Activated CD8-positive, alpha-beta T cell treated with anti-CD3 and anti-CD28 coated beads, Interleukin-2, amount 10 ng/mL, durations not matched to agents 7 days and 5 days (primary cell): ENCODE results near the gene CD2AP. TPM values are rescaled to one million over a fixed set of nuclear protein-coding genes. Genes with fewer than 3 reads are reported as not detected.
A peak's percentile ranks its signal among the peaks of the same experiment; 100 is the strongest.

ENCODE experiments used
- ATAC-seq: fragments of 150-1000 bp; cut with Tn5 transposase; one replicate; pipeline ENCODE4 v1.10.0; 2021; ENCODE audit warnings: moderate library complexity
- CTCF ChIA-PET: fragments of 350-600 bp; sonication (Branson Sonifier 250); formaldehyde crosslinking; loops from one replicate; lab custom pipeline; 2021; ENCODE audit warnings: antibody characterized with exemption; lab: Charles Lee
- POLR2A ChIA-PET: fragments of 350-600 bp; sonication (Branson Sonifier 250); formaldehyde crosslinking; loops from one replicate; lab custom pipeline; 2021; ENCODE audit warnings: antibody characterized with exemption; lab: Charles Lee
- DNase-seq: peaks from one replicate; pipeline ENCODE4 v3.0.0-alpha.2; 2020
- H3K27ac Mint-ChIP-seq: one replicate; pipeline ENCODE4 v1.8.0; 2021; ENCODE audit warnings: mild to moderate bottlenecking, mixed read lengths
- H3K27me3 Mint-ChIP-seq: one replicate; pipeline ENCODE4 v1.8.0; 2021; ENCODE audit warnings: low read depth, mixed read lengths
- H3K36me3 Mint-ChIP-seq: one replicate; pipeline ENCODE4 v1.8.0; 2021; ENCODE audit warnings: low read depth, mixed read lengths
- H3K4me1 Mint-ChIP-seq: one replicate; pipeline ENCODE4 v1.8.0; 2021; ENCODE audit warnings: low read depth, mixed read lengths
- H3K4me3 Mint-ChIP-seq: one replicate; pipeline ENCODE4 v1.8.0; 2021; ENCODE audit warnings: mild to moderate bottlenecking, mixed read lengths
- H3K9me3 Mint-ChIP-seq: one replicate; pipeline ENCODE4 v1.8.0; 2022; ENCODE audit warnings: mixed read lengths; ENCODE audit not compliant: insufficient read depth
- total RNA-seq, 2 experiments: library from RNA; stranded (reverse); gene quantifications; one replicate each; pipeline ENCODE4 v1.2.3, GENCODE V29; 2021

CD2AP gene
- total RNA-seq, 2 experiments from 2014 or later, result 38.8 to 39.2 TPM

DNA sequence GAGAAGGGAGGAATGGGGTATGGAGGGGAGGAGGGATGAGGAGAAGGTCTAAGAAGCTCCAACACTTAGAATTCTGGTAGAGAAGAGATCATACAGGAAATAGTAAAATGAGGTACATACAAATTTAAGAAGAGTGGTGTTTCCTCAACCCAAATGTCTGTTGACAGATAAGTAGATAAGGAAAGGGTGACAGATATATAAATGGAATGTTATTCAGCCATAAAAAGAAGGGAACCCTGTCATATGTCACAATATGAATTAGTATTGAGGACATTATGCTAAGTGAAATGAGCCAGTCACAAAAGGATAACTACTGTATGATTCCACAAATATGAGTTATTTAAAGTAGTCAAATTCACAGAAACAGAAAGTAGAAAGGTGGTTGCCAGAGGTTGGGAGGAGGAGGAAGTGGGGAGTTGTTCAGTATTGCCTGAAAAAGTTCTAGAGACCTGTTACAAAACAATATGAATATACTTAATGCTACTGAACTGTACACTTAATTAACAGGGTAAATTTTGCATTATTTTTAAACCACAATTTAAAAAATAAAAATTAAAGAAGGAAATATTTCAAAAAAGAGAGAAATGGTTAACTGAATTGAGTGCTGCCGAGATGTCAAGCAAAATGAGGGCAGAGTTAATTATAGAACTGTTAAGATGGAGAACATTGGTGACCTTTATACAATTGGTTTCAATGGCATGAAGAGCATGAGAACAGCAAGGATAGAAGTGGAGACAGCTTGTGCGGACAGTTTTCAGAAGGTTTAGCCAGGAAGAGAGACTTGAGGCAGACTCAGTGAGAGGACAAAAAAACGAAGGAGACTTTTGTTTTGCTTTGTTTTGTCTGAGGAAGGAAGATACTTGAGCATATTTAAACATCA is 173.2 kb downstream of the CD2AP start:
- Mint-ChIP-seq H3K9me3 (no peaks in the 10 kb centered on the region), H3K27ac (no peak overlapping the region), H3K4me1 (peaks cover 4% of the 10 kb centered on the region), H3K4me3 (no peak overlapping the region), H3K27me3 (no peaks in the 10 kb centered on the region), H3K36me3 (no peaks in the 10 kb centered on the region)
- ATAC-seq, result no peak
- POLR2A ChIA-PET, result interaction anchor here (1.1 kb wide), 1 partner anchor 19 kb away, joined by 4 read pairs; no protein-coding TSS in a partner anchor
- CTCF ChIA-PET, result interaction anchor here (5.7 kb wide), 1 partner anchor 19 kb away, joined by 31 read pairs; no protein-coding TSS in a partner anchor
- DNase-seq, result no peak

DNA sequence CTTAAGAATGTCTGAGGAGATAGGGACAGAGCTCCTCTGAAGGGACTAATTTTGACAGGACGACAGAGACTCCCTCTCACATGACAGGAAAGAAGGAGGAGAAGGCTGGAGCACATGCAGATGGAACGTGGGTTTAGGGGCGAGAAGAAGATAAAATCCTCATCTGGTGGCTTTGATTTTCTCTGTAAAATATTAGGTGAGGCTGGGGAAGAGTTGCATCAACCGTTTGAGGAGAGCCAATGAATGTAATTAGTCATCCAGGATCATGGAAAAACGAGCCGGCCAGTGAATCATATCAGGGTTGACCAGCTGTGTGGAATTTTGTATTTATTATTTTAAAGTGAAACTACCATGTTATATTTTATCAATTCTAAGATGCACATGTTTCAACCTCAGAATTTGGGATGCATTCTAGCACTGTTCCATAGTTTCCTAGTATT is 173.9 kb downstream of the CD2AP start:
- Mint-ChIP-seq H3K27ac (no peak overlapping the region), H3K4me3 (no peak overlapping the region), H3K36me3 (no peaks in the 10 kb centered on the region), H3K4me1 (peaks cover 11% of the 10 kb centered on the region), H3K27me3 (peaks cover 2% of the 10 kb centered on the region), H3K9me3 (no peaks in the 10 kb centered on the region)
- ChIA-PET CTCF (interaction anchor here (1.2 to 5.7 kb wide), 2 partner anchors 20 to 238 kb away, joined by 3 to 31 read pairs; no protein-coding TSS in a partner anchor), POLR2A (no interaction called here)
- DNase-seq (no peak), ATAC-seq (no peak)

DNA sequence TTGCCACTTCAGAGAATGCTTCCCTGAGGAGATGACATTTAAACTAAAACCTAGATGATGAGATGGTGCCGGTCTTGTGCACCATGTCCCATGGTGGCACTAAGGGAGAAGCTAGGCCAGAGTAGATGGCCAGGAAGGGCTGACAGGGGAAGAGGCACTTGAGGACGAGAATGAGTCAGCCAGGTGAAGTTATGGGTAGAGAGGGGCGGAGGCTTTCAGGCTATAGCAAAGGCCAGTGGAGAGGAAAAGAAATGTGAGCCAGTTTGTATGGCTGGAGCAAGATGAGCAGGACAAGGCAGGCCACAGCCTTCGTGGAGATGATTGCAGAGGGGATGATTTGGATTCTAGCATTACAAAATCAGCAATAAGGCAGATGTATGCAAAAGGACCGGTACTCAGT is 176.1 kb downstream of the CD2AP start:
- DNase-seq (no peak), ATAC-seq (no peak)
- no peak overlapping the region for H3K27ac Mint-ChIP-seq
- POLR2A ChIA-PET, result interaction anchor here (0.7 kb wide), 1 partner anchor 173 kb away, joined by 3 read pairs; no protein-coding TSS in a partner anchor
- no peak overlapping the region for H3K4me3 Mint-ChIP-seq
- no peaks in the 10 kb centered on the region for H3K36me3 Mint-ChIP-seq
- H3K27me3 Mint-ChIP-seq, result peaks cover 6% of the 10 kb centered on the region
- H3K9me3 Mint-ChIP-seq, result no peaks in the 10 kb centered on the region
- peaks cover 12% of the 10 kb centered on the region for H3K4me1 Mint-ChIP-seq
- CTCF ChIA-PET, result interaction anchor here (5.7 kb wide), 1 partner anchor 22 kb away, joined by 31 read pairs; no protein-coding TSS in a partner anchor

DNA sequence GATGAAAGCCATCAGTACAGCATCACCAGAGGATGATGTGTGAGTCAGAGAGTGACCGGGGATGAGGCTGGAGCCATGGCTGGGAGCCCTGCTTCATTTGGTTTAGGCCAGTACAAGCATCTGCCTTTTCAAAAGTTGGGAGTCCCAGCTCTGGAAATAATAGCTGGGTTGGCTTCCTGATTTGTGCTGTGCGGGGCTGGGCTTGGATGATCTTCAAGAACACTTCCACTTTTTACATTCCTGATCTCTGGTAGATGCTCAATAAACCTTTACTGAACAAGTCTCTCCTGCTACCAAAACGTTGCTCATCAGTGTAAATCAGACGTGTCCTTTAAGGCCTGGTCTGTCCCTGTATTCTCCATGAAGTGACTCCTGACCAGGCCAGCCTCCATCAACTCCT is 176.7 kb downstream of the CD2AP start:
- Mint-ChIP-seq H3K36me3 (no peaks in the 10 kb centered on the region), H3K9me3 (no peaks in the 10 kb centered on the region), H3K4me3 (no peak overlapping the region), H3K4me1 (peaks cover 12% of the 10 kb centered on the region), H3K27me3 (peaks cover 6% of the 10 kb centered on the region), H3K27ac (no peak overlapping the region)
- ChIA-PET CTCF (interaction anchor here (5.7 kb wide), 1 partner anchor 23 kb away, joined by 31 read pairs; no protein-coding TSS in a partner anchor), POLR2A (interaction anchor here (0.7 kb wide), 1 partner anchor 174 kb away, joined by 3 read pairs; no protein-coding TSS in a partner anchor)
- no peak for ATAC-seq
- DNase-seq, result no peak

DNA sequence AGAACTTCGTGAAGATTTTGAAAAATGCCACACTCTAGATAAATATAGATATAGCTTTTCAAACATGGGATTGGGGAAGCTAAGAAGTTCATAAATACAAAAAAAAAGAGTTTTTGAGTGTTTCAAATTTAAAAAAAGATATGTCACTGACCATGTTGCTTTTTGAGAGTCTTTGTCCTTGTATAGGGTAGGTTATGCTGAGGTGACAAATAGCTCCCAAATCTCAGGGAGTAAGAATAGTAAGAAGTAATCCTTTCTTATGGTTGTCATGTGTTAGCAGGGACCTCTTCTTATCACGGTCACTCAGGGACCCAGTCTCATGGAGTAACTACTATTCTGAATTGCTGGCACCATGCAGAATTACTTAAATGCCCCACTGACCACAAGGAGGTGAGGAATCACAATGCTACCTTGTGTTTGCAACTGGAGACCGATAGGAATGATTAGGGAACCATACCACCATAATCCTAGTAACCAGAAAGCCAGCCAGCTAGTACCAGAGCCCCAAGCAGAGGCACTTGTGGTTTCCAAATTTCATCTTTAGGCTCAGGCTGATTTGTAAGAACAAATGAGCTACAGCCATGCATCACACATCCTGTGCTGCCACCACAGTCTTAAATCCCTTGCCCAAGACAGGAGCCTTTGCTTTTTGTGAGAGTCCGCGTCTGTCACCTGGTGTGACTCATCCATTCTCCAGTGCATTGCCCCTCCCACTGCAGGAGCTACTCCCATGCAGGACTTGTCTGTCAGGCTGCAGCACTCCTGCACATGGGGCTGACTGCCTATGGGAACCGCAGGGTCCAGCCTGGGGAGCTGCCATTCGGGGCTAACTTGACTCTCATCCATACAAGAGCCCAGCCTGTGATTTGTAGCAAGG is 178.4 kb downstream of the CD2AP start:
- peak; percentile 71 for DNase-seq
- H3K4me1 Mint-ChIP-seq, result peaks cover 12% of the 10 kb centered on the region
- H3K27me3 Mint-ChIP-seq, result peaks cover 6% of the 10 kb centered on the region
- ChIA-PET CTCF (interaction anchor here (0.9 to 5.7 kb wide), 4 partner anchors 25 to 243 kb away, joined by 3 to 31 read pairs (median 4); no protein-coding TSS in a partner anchor), POLR2A (no interaction called here)
- peak overlapping the region; percentile 11 for H3K27ac Mint-ChIP-seq
- H3K9me3 Mint-ChIP-seq, result no peaks in the 10 kb centered on the region
- ATAC-seq, result peak; percentile 98
- no peak overlapping the region for H3K4me3 Mint-ChIP-seq
- no peaks in the 10 kb centered on the region for H3K36me3 Mint-ChIP-seq

DNA sequence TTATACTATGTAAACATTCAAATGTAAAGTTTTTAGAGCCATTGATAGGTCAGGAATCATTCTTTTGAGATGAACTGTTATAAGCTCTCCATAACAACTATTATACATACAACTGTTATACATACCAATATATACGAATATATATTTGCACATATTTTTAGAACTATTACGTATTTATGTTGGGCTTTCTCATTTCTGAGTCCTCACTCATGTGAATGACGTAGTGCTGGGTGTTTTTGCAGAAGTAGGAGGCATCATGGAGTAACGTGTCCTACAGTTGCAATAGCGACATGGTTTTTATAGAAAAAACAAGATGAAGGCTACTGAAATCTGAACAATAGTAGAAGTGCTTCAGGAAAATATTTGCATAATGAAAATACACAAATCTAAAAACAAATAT is 184.4 kb downstream of the CD2AP start:
- CTCF ChIA-PET, result no interaction called here
- no peaks in the 10 kb centered on the region for H3K9me3 Mint-ChIP-seq
- DNase-seq (no peak), ATAC-seq (no peak)
- H3K36me3 Mint-ChIP-seq, result no peaks in the 10 kb centered on the region
- H3K4me3 Mint-ChIP-seq, result no peak overlapping the region
- POLR2A ChIA-PET, result no interaction called here
- no peak overlapping the region for H3K27ac Mint-ChIP-seq
- no peaks in the 10 kb centered on the region for H3K4me1 Mint-ChIP-seq
- H3K27me3 Mint-ChIP-seq, result peaks cover 17% of the 10 kb centered on the region

DNA sequence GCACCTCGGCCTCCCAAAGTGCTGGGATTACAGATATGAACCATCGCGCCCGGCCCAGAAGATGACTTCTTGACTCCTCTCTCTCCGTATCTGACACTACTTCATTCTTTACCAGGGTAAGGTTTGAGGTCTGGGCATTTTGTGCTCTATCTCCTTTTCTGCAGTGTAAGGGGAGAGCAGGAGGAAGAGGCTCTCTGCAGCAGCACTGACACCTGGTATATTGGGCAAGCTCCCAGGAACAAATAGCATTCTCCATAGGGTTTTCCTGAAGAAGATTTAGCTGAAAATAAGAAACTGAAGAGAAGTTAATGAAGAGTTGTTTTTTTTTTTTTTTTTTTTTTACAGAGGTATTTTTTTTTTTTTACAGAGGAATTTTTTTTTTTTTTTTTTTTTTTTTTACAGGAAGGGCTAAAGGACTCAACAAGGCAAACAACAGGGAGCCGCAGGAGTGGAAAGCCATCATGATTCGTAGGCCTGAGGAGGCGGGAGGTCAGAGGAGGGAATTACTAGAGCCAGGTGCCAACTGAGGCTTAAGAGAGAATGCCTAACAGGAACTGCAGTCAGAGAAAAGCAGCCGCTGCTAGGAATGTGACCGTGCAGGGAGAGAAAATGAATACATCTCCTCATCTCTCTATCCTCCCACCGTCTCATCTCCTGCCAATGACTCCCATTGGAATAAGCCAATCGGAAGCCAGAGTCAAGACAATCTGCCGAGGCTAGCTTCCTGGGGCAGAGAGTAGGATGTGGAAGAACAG is 186.1 kb downstream of the CD2AP start:
- Mint-ChIP-seq H3K27ac (no peak overlapping the region), H3K27me3 (peaks cover 20% of the 10 kb centered on the region), H3K36me3 (no peaks in the 10 kb centered on the region), H3K4me1 (no peaks in the 10 kb centered on the region), H3K9me3 (no peaks in the 10 kb centered on the region), H3K4me3 (no peak overlapping the region)
- ChIA-PET CTCF (interaction anchor here (1.3 kb wide), 1 partner anchor 32 kb away, joined by 3 read pairs; no protein-coding TSS in a partner anchor), POLR2A (no interaction called here)
- DNase-seq (no peak), ATAC-seq (no peak)

DNA sequence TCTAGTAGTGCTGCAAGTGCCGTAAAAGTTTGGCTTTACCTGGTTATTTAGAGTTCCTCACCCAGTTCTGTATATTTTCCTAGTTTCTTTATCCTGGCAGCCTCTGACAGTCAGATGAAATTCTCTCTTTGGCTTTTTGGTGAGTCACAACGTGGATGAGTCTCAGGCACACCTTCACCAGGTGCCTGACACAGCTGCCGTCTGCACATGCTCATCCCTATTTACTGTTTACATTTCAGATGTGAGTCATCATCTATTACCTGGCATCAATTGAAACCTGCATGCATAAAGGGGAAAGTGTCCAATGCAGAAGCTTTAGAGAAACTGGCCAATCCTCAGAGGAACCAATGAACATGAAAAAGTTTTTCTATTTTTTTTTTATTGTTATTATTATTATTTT is 187.5 kb downstream of the CD2AP start:
- DNase-seq (no peak), ATAC-seq (no peak)
- H3K9me3 Mint-ChIP-seq, result no peaks in the 10 kb centered on the region
- H3K36me3 Mint-ChIP-seq, result no peaks in the 10 kb centered on the region
- peaks cover 24% of the 10 kb centered on the region for H3K27me3 Mint-ChIP-seq
- no peaks in the 10 kb centered on the region for H3K4me1 Mint-ChIP-seq
- CTCF ChIA-PET, result no interaction called here
- H3K27ac Mint-ChIP-seq, result no peak overlapping the region
- POLR2A ChIA-PET, result no interaction called here
- H3K4me3 Mint-ChIP-seq, result no peak overlapping the region

DNA sequence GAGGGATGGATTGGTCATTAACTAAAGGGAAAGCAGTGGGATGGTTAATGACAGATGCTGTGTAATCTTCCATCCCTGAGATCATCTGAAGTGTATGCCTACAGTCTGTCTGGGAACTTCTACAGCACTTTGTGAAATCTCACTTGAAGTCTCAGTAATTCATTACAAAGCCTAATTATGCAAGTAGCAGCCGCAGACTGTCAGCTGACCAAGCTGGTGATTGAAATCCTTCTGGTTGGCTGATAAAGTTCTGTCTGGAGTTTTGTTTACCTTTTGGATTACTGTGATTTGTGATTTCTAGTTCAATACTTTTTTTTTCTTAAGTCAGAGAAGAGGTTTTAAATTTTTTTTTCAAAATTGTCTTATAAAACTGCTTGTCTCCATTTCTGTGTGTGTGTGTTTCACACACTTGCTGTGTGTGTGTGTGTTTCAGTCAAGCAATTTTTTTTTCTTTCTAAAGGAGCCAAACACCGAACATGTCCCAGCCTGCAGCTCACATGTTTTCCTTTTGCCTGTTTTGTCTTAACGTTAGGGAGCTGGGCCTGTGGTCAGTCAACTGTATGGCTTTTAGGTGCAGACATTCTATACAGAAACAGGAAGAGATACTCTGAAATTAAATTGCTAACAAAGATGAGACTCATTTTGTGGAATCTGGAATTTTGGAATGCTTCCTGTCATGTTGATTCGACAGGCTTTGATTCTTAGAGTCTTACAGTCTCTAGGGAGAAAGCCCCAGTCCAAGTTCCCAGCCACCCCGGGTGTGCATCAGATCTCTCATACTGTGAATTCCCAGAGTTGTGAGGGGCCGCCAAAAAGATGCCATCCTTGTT is 192.3 kb downstream of the CD2AP start:
- H3K9me3 Mint-ChIP-seq, result no peaks in the 10 kb centered on the region
- no peaks in the 10 kb centered on the region for H3K36me3 Mint-ChIP-seq
- no peaks in the 10 kb centered on the region for H3K4me1 Mint-ChIP-seq
- H3K27me3 Mint-ChIP-seq, result peaks cover 22% of the 10 kb centered on the region
- no peak overlapping the region for H3K27ac Mint-ChIP-seq
- no peak for ATAC-seq
- POLR2A ChIA-PET, result no interaction called here
- no peak for DNase-seq
- CTCF ChIA-PET, result no interaction called here
- H3K4me3 Mint-ChIP-seq, result no peak overlapping the region

DNA sequence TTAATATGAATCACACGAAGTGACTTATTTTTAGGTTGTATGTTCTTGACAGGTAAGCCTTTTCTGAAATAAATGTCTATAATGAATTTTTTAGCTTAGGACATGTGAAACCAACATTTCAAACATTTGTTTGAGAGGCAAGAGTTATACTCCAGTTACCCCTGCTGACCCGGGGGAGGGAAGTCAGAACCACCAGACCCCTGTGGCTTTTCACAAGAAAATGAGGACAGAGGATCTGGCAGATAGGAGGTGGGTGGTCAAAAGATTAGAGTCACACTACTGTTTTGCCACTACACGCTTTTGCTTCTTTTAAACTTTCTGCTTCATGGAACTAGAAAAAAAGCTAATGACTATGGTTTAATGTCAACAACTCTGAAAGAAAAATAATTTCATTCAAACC is 193.3 kb downstream of the CD2AP start:
- Mint-ChIP-seq H3K9me3 (no peaks in the 10 kb centered on the region), H3K27ac (no peak overlapping the region), H3K36me3 (no peaks in the 10 kb centered on the region), H3K27me3 (peaks cover 22% of the 10 kb centered on the region), H3K4me3 (no peak overlapping the region), H3K4me1 (no peaks in the 10 kb centered on the region)
- no peak for DNase-seq
- ChIA-PET POLR2A (no interaction called here), CTCF (no interaction called here)
- no peak for ATAC-seq
